HepG2 (cell line): ENCODE measurements around the gene TTLL12. TPM values are rescaled to one million over a fixed set of nuclear protein-coding genes. Genes with fewer than 3 reads are reported as not detected.

Experiments used
- CCAR2 ChIP-seq: fragments of 200-400 bp; formaldehyde crosslinking; optimal IDR thresholded peaks from 2 replicates; pipeline ENCODE3; 2018; ENCODE audit warnings: low read depth, mild to moderate bottlenecking, low read length, moderate library complexity
- CCDC6 ChIP-seq: sonication (generic); formaldehyde crosslinking; IDR thresholded peaks from 2 replicates; pipeline ENCODE4 v1.8.1; 2022; ENCODE audit warnings: mild to moderate bottlenecking, missing genetic modification reagents, moderate library complexity
- CENPT ChIP-seq: sonication (generic); formaldehyde crosslinking; IDR thresholded peaks from 2 replicates; pipeline ENCODE4 v1.8.0; 2022; ENCODE audit warnings: low read depth, mild to moderate bottlenecking, moderate library complexity, missing genetic modification reagents
- HDAC1 ChIP-seq: sonication (generic); formaldehyde crosslinking; IDR thresholded peaks from 2 replicates; pipeline ENCODE4 v1.5.1; 2020; ENCODE audit warnings: mild to moderate bottlenecking, missing genetic modification reagents
- HNF4A ChIP-seq: sonication (generic); formaldehyde crosslinking; IDR thresholded peaks from 2 replicates; pipeline ENCODE4 v1.4.0; 2020; ENCODE audit warnings: missing genetic modification reagents
- HOXA3 ChIP-seq: sonication (generic); formaldehyde crosslinking; IDR thresholded peaks from 2 replicates; pipeline ENCODE4 v1.5.0; 2020; ENCODE audit warnings: missing genetic modification reagents
- IKZF1 ChIP-seq: fragments of 450-650 bp; IDR thresholded peaks from 2 replicates; pipeline ENCODE4 v1.7.1; 2016
- JUN ChIP-seq: sonication (generic); formaldehyde crosslinking; IDR thresholded peaks from 2 replicates; pipeline ENCODE4 v1.4.0; 2020; ENCODE audit warnings: mild to moderate bottlenecking, missing genetic modification reagents
- NONO ChIP-seq, 2 experiments: fragments of 450-650 bp in 1 of 2; sonication (generic) in 1 of 2; formaldehyde crosslinking in 1 of 2; IDR thresholded peaks in 1 of 2; conservative IDR thresholded peaks in 1 of 2; 2 replicates each; pipeline versions ENCODE4 v1.6.1 to v1.8.0; 2017 to 2022; ENCODE audit warnings: mild to moderate bottlenecking in 1 of 2, missing genetic modification reagents in 1 of 2, moderate library complexity in 1 of 2
- NRL ChIP-seq: sonication (generic); formaldehyde crosslinking; IDR thresholded peaks from 2 replicates; pipeline ENCODE4 v1.5.0; 2020; ENCODE audit warnings: missing genetic modification reagents, mild to moderate bottlenecking, moderate library complexity, borderline replicate concordance
- XRCC5 ChIP-seq: fragments of 200-400 bp; formaldehyde crosslinking; optimal IDR thresholded peaks from 2 replicates; pipeline ENCODE3; 2017; ENCODE audit warnings: mild to moderate bottlenecking, low read length
- ZBTB8A ChIP-seq: sonication (generic); formaldehyde crosslinking; IDR thresholded peaks from 2 replicates; pipeline ENCODE4 v1.4.0; 2020; ENCODE audit warnings: mild to moderate bottlenecking, low read depth, missing genetic modification reagents, borderline replicate concordance
- ZC3H13 ChIP-seq: sonication (generic); formaldehyde crosslinking; IDR thresholded peaks from 2 replicates; pipeline ENCODE4 v1.8.1; 2023; ENCODE audit warnings: mild to moderate bottlenecking, missing genetic modification reagents, moderate library complexity
- ZKSCAN8 ChIP-seq: IDR thresholded peaks from 2 replicates; pipeline ENCODE4 v1.6.1; 2016; ENCODE audit warnings: borderline replicate concordance, missing genetic modification reagents, missing compliant biosample characterization
- ZNF468 ChIP-seq: sonication (generic); formaldehyde crosslinking; IDR thresholded peaks from 2 replicates; pipeline ENCODE4 v1.8.0; 2022; ENCODE audit warnings: mild to moderate bottlenecking, moderate library complexity, missing genetic modification reagents
- ZNF577 ChIP-seq: sonication (generic); formaldehyde crosslinking; IDR thresholded peaks from 2 replicates; pipeline ENCODE4 v1.4.0; 2020; ENCODE audit warnings: mild to moderate bottlenecking, low read depth, missing genetic modification reagents, borderline replicate concordance
- ZNF629 ChIP-seq: sonication (generic); formaldehyde crosslinking; conservative IDR thresholded peaks from 2 replicates; pipeline ENCODE4 v1.5.0; 2020; ENCODE audit warnings: missing genetic modification reagents
- polyA plus RNA-seq, 8 experiments: library from polyadenylated mRNA; depleted of rRNA in 3 of 8; stranded (reverse) in 7 of 8; unstranded in 1 of 8; fragments of >200 nt; fragmentation: Illumina TruSeq in 4 of 8; extraction: Trizol in 4 of 8; gene quantifications; 2 replicates each; pipeline versions ENCODE4 v1.2.1 to v1.2.3, GENCODE V29; 2011 to 2016; ENCODE audit warnings: low read depth in 4 of 8, missing spikeins in 1 of 8, mixed read lengths in 1 of 8; ENCODE audit not compliant: insufficient read depth in 1 of 8
- total RNA-seq, 5 experiments: library from RNA; depleted of rRNA; stranded (reverse); fragments of >200 nt; fragmentation: Illumina TruSeq; extraction: Trizol; gene quantifications; 2 replicates each; pipeline ENCODE4 v1.2.3, GENCODE V29; 2016; ENCODE audit warnings: low read depth in 1 of 5
- TF ChIP-seq, protein P1 (sequence below): sonication (generic); formaldehyde crosslinking; IDR thresholded peaks from 2 replicates; pipeline ENCODE4 v1.9.0; 2021; ENCODE audit warnings: missing genetic modification reagents, borderline replicate concordance
- TF ChIP-seq, protein P2 (sequence below): sonication (generic); formaldehyde crosslinking; IDR thresholded peaks from 2 replicates; pipeline ENCODE4 v1.5.0; 2020; ENCODE audit warnings: missing genetic modification reagents, mild to moderate bottlenecking, borderline replicate concordance
- TF ChIP-seq, protein P3 (sequence below): sonication (generic); formaldehyde crosslinking; IDR thresholded peaks from 2 replicates; pipeline ENCODE4 v1.5.0; 2020; ENCODE audit warnings: mild to moderate bottlenecking, missing genetic modification reagents
- TF ChIP-seq, protein P4 (sequence below): sonication (generic); IDR thresholded peaks from 2 replicates; pipeline ENCODE4 v1.6.1; 2016; ENCODE audit warnings: low read depth, borderline replicate concordance

Gene TTLL12
- total and polyA plus RNA-seq, 2 of the 13 experiments (the other 11 are each of a cell fraction or from before 2014, with no cell fraction given): 11.9 to 38.1 TPM

DNA sequence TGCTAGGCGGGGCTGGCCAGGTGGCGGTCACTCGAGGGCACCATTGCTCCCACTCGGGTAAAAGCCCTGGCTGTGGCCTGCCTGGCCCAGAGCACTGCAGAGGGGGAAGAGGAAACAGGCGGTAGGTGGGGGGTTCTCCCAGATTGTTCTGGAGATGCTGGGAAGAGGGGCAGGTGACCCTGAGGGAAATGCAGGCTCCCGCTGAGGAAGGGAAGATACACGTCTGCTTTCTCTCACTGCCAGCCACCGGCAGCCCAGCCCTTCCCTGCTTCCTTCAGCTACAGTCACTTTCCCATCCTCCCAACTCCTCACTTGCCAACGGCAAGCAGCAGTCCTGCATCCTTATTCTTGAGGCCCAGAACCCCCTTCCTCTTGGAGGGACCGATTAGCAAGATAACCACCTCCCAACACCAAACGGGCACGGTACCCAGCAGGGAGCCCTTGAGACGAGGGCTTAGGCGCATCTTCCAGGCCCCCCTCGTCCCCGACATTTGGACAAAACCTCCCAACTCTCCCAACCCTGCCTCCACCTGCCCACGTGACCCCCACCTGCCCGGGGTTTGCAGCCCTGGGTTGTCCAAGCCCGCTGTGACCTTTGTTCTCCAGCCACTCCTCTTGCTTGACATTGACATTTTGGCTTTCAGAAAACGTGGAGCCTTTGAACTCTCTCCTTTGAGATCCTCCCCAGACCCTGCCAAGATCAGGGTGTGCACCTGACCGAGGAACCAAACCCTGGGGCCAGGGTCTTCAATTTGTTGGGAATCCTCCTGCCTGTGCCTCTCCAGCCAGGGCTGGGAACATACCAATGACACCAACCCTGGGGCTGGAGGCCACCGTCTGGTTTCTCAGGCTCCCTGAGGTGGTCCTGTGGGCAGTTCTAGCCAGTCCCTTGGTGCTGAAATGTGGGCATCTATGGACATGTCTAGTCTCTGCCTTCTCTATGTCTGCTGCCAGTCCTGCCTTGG, 48.8 kb upstream of the TTLL12 start (continued):
- TF ChIP-seq, protein P1, sequence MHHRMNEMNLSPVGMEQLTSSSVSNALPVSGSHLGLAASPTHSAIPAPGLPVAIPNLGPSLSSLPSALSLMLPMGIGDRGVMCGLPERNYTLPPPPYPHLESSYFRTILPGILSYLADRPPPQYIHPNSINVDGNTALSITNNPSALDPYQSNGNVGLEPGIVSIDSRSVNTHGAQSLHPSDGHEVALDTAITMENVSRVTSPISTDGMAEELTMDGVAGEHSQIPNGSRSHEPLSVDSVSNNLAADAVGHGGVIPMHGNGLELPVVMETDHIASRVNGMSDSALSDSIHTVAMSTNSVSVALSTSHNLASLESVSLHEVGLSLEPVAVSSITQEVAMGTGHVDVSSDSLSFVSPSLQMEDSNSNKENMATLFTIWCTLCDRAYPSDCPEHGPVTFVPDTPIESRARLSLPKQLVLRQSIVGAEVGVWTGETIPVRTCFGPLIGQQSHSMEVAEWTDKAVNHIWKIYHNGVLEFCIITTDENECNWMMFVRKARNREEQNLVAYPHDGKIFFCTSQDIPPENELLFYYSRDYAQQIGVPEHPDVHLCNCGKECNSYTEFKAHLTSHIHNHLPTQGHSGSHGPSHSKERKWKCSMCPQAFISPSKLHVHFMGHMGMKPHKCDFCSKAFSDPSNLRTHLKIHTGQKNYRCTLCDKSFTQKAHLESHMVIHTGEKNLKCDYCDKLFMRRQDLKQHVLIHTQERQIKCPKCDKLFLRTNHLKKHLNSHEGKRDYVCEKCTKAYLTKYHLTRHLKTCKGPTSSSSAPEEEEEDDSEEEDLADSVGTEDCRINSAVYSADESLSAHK: no peak
- TF ChIP-seq IKZF1: no peak
- TF ChIP-seq ZKSCAN8 (CRISPR knock-in tag): no peak
- TF ChIP-seq ZNF468 (CRISPR knock-in tag): no peak
- peak; percentile 47; the same call in 1 of the 2 replicates for TF ChIP-seq NRL
- TF ChIP-seq HOXA3 (CRISPR knock-in tag): no peak; the same call in 1 of the 2 replicates
- TF ChIP-seq, protein P2, sequence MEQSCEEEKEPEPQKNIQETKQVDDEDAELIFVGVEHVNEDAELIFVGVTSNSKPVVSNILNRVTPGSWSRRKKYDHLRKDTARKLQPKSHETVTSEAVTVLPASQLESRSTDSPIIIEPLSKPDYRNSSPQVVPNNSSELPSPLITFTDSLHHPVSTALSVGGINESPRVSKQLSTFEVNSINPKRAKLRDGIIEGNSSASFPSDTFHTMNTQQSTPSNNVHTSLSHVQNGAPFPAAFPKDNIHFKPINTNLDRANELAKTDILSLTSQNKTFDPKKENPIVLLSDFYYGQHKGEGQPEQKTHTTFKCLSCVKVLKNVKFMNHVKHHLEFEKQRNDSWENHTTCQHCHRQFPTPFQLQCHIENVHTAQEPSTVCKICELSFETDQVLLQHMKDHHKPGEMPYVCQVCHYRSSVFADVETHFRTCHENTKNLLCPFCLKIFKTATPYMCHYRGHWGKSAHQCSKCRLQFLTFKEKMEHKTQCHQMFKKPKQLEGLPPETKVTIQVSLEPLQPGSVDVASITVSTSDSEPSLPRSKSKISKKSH (CRISPR knock-in tag): no peak
- no peak for TF ChIP-seq ZNF629 (CRISPR knock-in tag)
- no peak for TF ChIP-seq CENPT
- TF ChIP-seq HNF4A: peak; percentile 46; the same call in 1 of the 2 replicates
- TF ChIP-seq CCDC6: 0 out of 2 replicates have a peak, but pooled peaks have one; percentile 26
- no peak for TF ChIP-seq ZBTB8A (CRISPR knock-in tag)
- TF ChIP-seq, protein P3, sequence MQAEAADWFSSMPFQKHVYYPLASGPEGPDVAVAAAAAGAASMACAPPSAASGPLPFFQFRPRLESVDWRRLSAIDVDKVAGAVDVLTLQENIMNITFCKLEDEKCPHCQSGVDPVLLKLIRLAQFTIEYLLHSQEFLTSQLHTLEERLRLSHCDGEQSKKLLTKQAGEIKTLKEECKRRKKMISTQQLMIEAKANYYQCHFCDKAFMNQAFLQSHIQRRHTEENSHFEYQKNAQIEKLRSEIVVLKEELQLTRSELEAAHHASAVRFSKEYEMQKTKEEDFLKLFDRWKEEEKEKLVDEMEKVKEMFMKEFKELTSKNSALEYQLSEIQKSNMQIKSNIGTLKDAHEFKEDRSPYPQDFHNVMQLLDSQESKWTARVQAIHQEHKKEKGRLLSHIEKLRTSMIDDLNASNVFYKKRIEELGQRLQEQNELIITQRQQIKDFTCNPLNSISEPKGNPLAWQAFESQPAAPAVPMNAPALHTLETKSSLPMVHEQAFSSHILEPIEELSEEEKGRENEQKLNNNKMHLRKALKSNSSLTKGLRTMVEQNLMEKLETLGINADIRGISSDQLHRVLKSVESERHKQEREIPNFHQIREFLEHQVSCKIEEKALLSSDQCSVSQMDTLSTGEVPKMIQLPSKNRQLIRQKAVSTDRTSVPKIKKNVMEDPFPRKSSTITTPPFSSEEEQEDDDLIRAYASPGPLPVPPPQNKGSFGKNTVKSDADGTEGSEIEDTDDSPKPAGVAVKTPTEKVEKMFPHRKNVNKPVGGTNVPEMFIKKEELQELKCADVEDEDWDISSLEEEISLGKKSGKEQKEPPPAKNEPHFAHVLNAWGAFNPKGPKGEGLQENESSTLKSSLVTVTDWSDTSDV (CRISPR knock-in tag): no peak
- no peak for TF ChIP-seq XRCC5
- no peak for TF ChIP-seq ZNF577 (CRISPR knock-in tag)
- TF ChIP-seq CCAR2: no peak
- TF ChIP-seq JUN (CRISPR knock-in tag): no peak
- TF ChIP-seq ZC3H13: no peak
- TF ChIP-seq, protein P4, sequence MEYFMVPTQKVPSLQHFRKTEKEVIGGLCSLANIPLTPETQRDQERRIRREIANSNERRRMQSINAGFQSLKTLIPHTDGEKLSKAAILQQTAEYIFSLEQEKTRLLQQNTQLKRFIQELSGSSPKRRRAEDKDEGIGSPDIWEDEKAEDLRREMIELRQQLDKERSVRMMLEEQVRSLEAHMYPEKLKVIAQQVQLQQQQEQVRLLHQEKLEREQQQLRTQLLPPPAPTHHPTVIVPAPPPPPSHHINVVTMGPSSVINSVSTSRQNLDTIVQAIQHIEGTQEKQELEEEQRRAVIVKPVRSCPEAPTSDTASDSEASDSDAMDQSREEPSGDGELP: no peak
- TF ChIP-seq NONO (IDR thresholded peaks at IDR 0.05): no peak
- no peak for TF ChIP-seq NONO (CRISPR knock-in tag; conservative IDR thresholded peaks at IDR 0.05)
- TF ChIP-seq HDAC1 (CRISPR knock-in tag): no peak
